Stimulated activated CD8-positive, alpha-beta memory T cell treated with anti-CD3 and anti-CD28 coated beads, Interleukin-4, amount 100 ng/mL, for 48 hours (primary cell): ENCODE measurements around the gene TCP11X1.
"Not testable (repeated sequence)": the region's sequence is repeated elsewhere in the genome, so short reads cannot be mapped to it uniquely, and the experiment has no call there.

Source experiments
- DNase-seq: peaks from one replicate; pipeline ENCODE4 v3.0.0-alpha.2; 2020

Gene TCP11X1

GRCh38 chrX:102214986-102215385 lies at the start of gene TCP11X1:
Gene TCP11X1, plus strand, starts transcription at chrX:102215301.
- DNase-seq: not testable (repeated sequence)

- DNase-seq: no peak
These were observed 29.0 kb upstream of the TCP11X1 start for GRCh38 chrX:102185967-102186720.

- not testable (repeated sequence) for DNase-seq
These were observed 7.2 kb upstream of the TCP11X1 start for GRCh38 chrX:102207940-102208339.

- not testable (repeated sequence) for DNase-seq
These were observed 1.4 kb downstream of the TCP11X1 start for GRCh38 chrX:102216497-102216896.

GRCh38 chrX:102235678-102236077 lies 20.6 kb downstream of the TCP11X1 start:
- not testable (repeated sequence) for DNase-seq

DNA sequence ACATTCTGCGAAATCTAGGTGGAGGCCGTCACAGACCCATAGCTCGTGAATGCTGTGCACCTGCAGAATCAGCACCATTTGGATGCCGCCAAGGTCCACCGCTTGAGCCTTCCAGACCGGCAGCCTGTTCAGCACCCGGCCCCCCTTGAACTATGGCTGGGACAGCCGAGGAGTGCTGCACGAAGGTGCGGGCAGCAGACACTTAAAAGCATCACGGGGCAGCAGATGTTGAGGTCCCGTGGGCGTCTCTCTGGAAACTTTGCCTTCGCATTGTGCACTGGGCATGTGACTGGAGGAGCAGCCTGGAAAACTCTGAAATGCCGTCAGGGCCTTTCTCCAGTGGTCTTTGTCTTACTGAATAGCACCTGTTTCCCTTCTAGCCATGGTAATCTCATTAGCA lies 25.2 kb downstream of the TCP11X1 start:
- DNase-seq: not testable (repeated sequence)

DNA sequence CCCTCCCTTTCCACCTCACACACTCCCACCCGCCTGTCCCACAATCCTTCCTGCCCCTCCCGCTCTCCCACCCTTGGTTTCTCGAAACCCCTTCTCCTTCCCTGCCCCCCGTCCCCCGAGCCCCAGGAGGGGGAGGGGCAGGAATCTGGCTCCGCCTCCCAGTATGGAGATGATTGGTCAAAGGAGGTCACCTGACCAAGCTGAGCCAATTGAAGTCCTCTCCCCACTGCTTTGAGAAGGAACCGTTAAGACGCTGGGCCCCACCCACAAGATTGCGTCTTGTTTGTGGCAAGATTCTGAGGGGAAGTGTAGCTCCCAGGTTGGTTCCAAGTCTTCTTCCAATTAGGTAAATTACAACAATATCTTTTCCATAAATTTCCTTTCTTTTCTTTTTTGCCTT lies 31.8 kb downstream of the TCP11X1 start, which contains the start of gene NXF2:
Gene NXF2 (plus strand): TSS at position 275 of the 400 bp plus-strand sequence. CDS start 59,912 bp downstream, outside the sequence.
- not testable (repeated sequence) for DNase-seq

DNA sequence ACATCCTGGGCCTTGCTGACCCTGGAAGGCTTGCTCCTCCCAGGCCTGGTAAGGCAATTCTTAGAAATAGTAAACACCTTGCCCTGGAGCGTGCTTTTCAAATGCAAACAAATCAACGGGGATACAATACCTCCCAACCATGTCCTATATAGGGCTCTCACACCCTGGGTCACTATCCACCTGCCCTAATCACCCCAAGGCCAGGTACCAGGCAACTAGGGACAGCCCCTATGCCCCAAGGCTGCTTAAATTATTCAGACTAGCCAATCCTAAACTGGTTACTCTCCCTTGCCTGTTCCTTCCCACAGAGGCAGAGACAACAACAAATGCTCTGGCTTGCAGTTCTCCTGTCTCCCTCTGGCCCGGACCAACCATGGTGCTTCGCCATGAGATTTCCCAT lies 57.1 kb downstream of the TCP11X1 start:
- not testable (repeated sequence) for DNase-seq
